ENCODE results near the gene MED12L.

MED12L gene

DNA sequence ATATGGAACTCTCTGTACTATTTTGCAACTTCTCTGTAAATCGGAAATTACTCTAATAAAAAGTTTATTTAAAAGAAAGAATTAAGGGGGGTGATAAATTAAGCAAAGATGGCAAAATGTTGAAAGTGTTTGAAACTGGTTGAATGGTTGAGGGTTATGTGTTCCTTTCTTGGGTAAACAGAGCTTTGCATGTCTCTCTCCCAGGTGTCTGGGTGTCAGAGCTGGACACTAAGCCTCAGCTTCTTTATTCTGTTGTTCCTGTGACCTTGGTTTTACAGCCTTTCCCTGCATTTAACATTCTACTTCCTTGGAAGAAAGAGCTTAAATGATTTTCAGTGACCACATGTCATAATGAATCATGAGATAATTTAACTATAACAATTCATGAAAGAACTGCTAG is 110.4 kb downstream of the MED12L start:
- H3K4me1 ChIP-seq (ENCODE audit: control insufficient read depth, insufficient read depth, low read length) = no peaks in the 10 kb centered on the region
- H3K4me3 ChIP-seq (ENCODE audit: low read depth, low read length) = no peak overlapping the region
- ChIA-PET CTCF (interaction anchor here (0.8 to 1.8 kb wide), 2 partner anchors 27 to 35 kb away, joined by 3 to 4 read pairs; no protein-coding TSS in a partner anchor), POLR2A (no interaction called here)
- H3K27ac ChIP-seq (ENCODE audit: extremely low read depth, low read depth, low read length) = no peak overlapping the region
- H3K9me3 ChIP-seq (ENCODE audit: control insufficient read depth, insufficient read depth, low read depth, low read length) = no peaks in the 10 kb centered on the region
- TF ChIP-seq ZNF2 (tag by site-specific recombination; IDR thresholded peaks at IDR 0.05) (no peak), ZXDB (tag by site-specific recombination; IDR thresholded peaks at IDR 0.05) (no peak), ZNF701 (tag by site-specific recombination; IDR thresholded peaks at IDR 0.05) (no peak), ZNF112 (tag by site-specific recombination; IDR thresholded peaks at IDR 0.05) (no peak), ZNF580 (tag by site-specific recombination; IDR thresholded peaks at IDR 0.05) (no peak), ZNF23 (tag by site-specific recombination; IDR thresholded peaks at IDR 0.05; ENCODE audit: borderline replicate concordance) (no peak), ZNF133 (tag by site-specific recombination; IDR thresholded peaks at IDR 0.05) (no peak), ATF2 (tag by site-specific recombination; IDR thresholded peaks at IDR 0.05; ENCODE audit: low read depth) (no peak)
- H3K36me3 ChIP-seq (ENCODE audit: control insufficient read depth in 2 of 2, insufficient read depth in 1 of 2, low read length in 2 of 2) = peaks cover 0 to 16% of the 10 kb centered on the region in 2 experiments; a peak in 1 of 3 replicates

DNA sequence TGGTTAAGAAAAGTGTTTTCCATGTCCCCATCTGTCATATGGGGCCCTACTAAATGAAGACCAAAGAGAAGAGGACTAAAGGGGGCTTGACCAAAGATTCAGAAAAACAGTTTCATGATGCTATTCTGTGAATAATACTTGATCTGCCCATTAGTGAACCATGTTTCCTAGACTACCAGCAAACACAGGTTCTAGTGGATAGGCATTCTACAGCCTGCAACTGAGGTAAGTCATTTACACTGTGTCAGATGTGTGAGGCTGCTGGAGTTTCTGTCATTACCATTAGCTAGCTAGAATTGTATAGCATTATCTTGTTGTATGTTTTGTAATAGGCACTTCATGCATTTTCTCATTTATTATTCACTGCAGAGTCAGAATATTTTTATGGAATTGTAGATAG is 111.0 kb downstream of the MED12L start:
- Histone ChIP-seq H3K36me3 (ENCODE audit: control insufficient read depth in 2 of 2, insufficient read depth in 1 of 2, low read length in 2 of 2) (peaks cover 0 to 13% of the 10 kb centered on the region in 2 experiments; a peak in 1 of 3 replicates), H3K27ac (ENCODE audit: extremely low read depth, low read depth, low read length) (no peak overlapping the region), H3K9me3 (ENCODE audit: control insufficient read depth, insufficient read depth, low read depth, low read length) (no peaks in the 10 kb centered on the region), H3K4me1 (ENCODE audit: control insufficient read depth, insufficient read depth, low read length) (no peaks in the 10 kb centered on the region), H3K4me3 (ENCODE audit: low read depth, low read length) (no peak overlapping the region)
- POLR2A ChIA-PET = no interaction called here
- CTCF ChIA-PET = interaction anchor here (0.6 to 1.8 kb wide), 2 partner anchors 28 to 479 kb away, joined by 3 to 4 read pairs; no protein-coding TSS in a partner anchor
- TF ChIP-seq, protein P1, sequence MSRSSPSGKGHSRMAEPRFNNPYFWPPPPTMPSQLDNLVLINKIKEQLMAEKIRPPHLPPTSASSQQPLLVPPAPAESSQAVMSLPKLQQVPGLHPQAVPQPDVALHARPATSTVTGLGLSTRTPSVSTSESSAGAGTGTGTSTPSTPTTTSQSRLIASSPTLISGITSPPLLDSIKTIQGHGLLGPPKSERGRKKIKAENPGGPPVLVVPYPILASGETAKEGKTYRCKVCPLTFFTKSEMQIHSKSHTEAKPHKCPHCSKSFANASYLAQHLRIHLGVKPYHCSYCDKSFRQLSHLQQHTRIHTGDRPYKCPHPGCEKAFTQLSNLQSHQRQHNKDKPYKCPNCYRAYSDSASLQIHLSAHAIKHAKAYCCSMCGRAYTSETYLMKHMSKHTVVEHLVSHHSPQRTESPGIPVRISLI (tag by site-specific recombination; IDR thresholded peaks at IDR 0.05) = no peak
- TF ChIP-seq ZBTB17 (tag by site-specific recombination; IDR thresholded peaks at IDR 0.05) (0 out of 2 replicates have a peak, but pooled peaks have one; percentile 36), ZNF529 (tag by site-specific recombination; IDR thresholded peaks at IDR 0.05; ENCODE audit: insufficient replicate concordance) (no peak), ZBTB7A (tag by site-specific recombination; IDR thresholded peaks at IDR 0.05; ENCODE audit: low read depth) (no peak), RBAK (tag by site-specific recombination; IDR thresholded peaks at IDR 0.05) (no peak), ZNF138 (tag by site-specific recombination; IDR thresholded peaks at IDR 0.05; ENCODE audit: borderline replicate concordance) (no peak), PRDM10 (tag by site-specific recombination; IDR thresholded peaks at IDR 0.05) (no peak)

GRCh38 chr3:151197228-151197627 is 111.8 kb downstream of the MED12L start:
- POLR2A ChIA-PET = no interaction called here
- Histone ChIP-seq H3K4me3 (ENCODE audit: low read depth, low read length) (no peak overlapping the region), H3K4me1 (ENCODE audit: control insufficient read depth, insufficient read depth, low read length) (no peaks in the 10 kb centered on the region), H3K36me3 (ENCODE audit: control insufficient read depth in 2 of 2, insufficient read depth in 1 of 2, low read length in 2 of 2) (peaks cover 0 to 13% of the 10 kb centered on the region in 2 experiments; a peak in 1 of 3 replicates), H3K9me3 (ENCODE audit: control insufficient read depth, insufficient read depth, low read depth, low read length) (no peaks in the 10 kb centered on the region), H3K27ac (ENCODE audit: extremely low read depth, low read depth, low read length) (no peak overlapping the region)
- CTCF ChIA-PET = interaction anchor here (1.8 kb wide), 1 partner anchor 29 kb away, joined by 4 read pairs; no protein-coding TSS in a partner anchor
- TF ChIP-seq PRDM10 (tag by site-specific recombination; IDR thresholded peaks at IDR 0.05) (no peak), ZBTB7A (tag by site-specific recombination; IDR thresholded peaks at IDR 0.05; ENCODE audit: low read depth) (no peak), ZNF549 (tag by site-specific recombination; IDR thresholded peaks at IDR 0.05) (no peak), KLF16 (tag by site-specific recombination; IDR thresholded peaks at IDR 0.05) (no peak), ZNF266 (tag by site-specific recombination; IDR thresholded peaks at IDR 0.05; ENCODE audit: low read depth) (no peak), ZNF704 (tag by site-specific recombination; IDR thresholded peaks at IDR 0.05) (no peak), ZNF629 (tag by site-specific recombination; IDR thresholded peaks at IDR 0.05) (no peak)

All from HEK293 (cell line).